ENCODE data around the gene KLF5.
"Not testable (repeated sequence)": the region's sequence is repeated elsewhere in the genome, so short reads cannot be mapped to it uniquely, and the experiment has no call there.

The KLF5 gene

DNA sequence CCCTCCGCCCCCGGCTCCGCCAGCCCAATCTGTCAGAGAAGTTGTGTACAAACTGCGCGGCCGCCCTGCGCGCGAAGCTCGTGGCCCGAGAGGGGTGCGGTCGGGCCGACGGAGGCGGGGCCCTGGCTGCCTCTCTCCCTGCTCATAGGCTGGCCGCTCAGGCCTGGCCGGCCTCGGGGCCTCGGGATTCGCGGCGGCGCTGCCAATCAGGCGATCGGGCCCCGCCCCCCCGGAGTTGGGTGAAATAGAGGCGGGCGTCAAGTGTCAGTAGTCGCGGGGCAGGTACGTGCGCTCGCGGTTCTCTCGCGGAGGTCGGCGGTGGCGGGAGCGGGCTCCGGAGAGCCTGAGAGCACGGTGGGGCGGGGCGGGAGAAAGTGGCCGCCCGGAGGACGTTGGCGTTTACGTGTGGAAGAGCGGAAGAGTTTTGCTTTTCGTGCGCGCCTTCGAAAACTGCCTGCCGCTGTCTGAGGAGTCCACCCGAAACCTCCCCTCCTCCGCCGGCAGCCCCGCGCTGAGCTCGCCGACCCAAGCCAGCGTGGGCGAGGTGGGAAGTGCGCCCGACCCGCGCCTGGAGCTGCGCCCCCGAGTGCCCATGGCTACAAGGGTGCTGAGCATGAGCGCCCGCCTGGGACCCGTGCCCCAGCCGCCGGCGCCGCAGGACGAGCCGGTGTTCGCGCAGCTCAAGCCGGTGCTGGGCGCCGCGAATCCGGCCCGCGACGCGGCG, at the start of gene KLF5:
KLF5 (plus strand) TSS at position 270 of the 724 bp plus-strand sequence; CDS start at position 593, 323 bp downstream.
- in situ Hi-C loops (cut with HindIII; ENCODE audit: low sequenced_read_pairs) = no loop called here

DNA sequence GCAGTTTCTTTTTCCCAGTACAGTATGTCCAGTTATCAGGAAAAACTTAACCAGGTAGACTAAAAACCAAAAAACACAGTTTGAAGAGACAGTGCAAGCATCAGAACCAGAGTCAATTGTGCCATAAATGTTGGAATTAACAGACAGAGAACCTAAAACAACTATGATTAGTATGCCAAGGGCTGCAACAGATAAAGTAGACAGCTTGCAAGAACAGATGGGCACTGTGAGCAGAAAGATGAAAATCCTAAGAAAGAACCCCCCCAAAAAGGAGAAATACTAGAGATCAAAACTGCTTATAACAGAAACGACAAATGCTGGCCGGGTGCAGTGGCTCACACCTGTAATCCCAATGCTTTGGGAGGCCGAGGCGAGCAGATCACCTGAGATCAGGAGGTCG, 47.1 kb upstream of the KLF5 start:
- in situ Hi-C loops (cut with HindIII; ENCODE audit: low sequenced_read_pairs) = no loop called here

DNA sequence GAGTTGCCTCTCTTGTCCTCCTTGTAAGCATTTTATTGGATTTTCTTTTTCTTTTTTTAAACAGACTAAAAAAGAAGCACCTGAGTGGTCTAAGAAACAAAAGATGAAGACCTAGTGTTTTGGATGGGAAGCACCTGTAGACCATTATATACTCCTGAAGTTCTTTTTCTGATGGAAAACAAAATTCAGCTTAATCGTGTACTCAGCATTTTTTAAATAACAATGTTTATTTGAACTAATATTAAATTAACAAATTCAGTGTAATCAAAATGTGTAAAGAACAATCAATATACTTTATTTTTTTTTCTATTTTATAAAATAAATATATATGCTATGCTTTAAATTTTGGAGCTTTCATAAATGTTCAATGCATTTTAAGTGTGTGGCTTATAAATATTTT, 43.0 kb upstream of the KLF5 start:
- in situ Hi-C loops (cut with HindIII; ENCODE audit: low sequenced_read_pairs) = no loop called here

DNA sequence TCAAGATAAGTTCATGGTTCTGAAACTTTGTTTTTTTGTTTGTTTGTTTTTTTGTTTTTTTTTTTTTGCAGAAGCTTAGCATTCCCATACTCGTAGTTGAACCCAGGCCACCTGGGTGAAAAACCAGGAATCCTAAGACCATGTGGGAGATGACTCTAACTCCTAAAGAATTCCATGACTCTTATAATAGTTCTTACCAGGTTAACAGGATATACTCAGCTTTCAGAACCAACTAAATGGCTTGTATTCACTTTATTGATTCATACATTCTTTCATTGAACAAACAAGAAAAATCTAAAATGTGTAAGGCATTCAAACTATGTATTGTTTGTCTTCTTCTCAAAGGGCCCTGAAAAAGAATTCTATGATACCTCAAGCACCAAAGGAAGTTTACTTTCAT, 40.5 kb upstream of the KLF5 start:
- in situ Hi-C loops (cut with HindIII; ENCODE audit: low sequenced_read_pairs) = no loop called here

DNA sequence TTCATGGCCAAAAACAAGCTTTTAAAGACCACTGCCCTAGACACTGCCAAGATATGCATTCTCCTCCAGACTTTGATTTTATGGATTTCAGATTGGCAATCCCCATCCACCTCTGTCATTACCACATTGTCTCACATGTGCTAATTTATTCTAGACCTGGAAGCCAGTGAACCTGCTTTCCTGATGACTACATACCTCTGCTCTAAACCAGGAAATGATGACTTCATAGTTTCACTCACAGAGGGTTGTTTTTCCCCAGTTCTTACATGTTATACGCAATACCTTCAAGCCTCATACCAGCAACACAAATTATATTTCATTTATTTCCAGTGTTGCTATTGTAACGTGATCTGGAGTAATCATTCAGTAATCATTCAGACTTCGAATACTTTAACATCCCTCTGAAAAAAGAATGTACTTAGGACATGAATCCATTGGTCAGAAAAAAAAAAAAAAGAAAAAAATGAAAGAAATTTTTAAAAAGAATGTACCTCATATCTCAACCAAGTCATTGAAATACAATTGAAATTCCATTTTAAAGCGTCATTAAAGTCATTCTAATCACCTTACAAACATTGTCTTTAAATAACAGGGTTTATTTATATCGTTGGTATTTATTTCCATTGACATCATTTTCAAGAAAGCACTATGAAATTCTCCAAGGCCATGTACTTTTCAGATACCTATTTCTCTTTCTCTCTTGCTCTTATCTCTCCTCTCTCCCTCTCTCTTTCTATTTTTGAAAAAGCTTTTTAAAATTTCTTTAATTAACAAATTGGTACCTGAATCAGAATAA, 33.4 kb upstream of the KLF5 start:
- in situ Hi-C loops (cut with HindIII; ENCODE audit: low sequenced_read_pairs) = no loop called here

DNA sequence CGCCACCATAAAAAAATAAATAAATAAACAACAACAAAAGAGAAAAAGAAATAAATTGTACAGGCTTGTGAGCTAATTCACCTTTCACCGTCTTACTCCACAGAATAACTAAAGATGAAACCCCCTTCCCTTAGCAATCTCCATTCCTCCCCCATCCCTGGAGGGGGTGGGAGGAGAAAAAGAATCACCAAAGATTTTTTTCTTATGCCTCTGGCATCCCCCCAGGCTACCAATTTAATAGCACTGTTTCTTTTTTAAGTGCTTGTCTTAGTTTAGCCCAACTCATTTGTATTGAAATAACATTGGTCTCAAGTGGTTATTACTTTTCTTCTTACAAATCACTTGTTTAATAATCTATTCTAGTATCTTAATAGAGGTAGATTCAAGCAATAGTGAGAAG, 23.9 kb upstream of the KLF5 start:
- in situ Hi-C loops (cut with HindIII; ENCODE audit: low sequenced_read_pairs) = no loop called here

DNA sequence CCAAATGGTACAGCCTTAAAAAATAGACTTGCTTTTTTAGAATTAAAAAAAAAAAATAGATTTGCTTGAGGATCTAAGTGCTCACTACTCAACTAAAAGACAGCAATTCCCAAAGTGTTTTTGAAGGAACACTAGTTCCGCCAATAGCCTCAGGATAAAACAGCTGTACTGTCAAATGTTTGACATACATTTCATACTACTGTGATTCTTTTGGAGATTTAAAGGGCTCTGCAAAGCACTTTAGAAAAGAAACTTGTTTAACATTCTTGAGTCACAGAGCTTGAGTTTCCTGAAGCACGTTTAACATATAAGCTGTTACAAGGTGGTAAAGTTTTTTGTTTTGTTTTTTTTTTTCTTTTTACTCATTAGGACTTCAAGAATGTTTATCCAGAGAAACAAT, 23.1 kb upstream of the KLF5 start:
- in situ Hi-C loops (cut with HindIII; ENCODE audit: low sequenced_read_pairs) = no loop called here

DNA sequence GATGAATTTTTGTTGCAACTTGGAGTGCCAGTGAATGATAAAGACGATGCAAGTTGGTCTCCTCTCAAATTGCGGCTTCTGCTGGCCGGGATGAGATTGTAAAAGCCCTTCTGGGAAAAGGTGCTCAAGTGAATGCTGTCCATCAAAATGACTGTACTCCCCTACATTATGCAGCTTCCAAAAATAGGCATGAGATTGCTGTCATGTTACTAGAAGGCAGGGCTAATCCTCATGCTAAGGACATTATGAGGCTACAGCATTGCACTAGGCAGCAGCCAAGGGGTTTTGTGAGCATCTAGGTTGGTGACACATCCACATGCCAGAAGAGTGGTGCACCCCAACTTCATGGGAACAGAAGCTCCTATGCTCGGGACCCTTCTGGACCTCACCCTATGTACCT, 22.2 kb upstream of the KLF5 start:
- in situ Hi-C loops (cut with HindIII; ENCODE audit: low sequenced_read_pairs) = no loop called here

DNA sequence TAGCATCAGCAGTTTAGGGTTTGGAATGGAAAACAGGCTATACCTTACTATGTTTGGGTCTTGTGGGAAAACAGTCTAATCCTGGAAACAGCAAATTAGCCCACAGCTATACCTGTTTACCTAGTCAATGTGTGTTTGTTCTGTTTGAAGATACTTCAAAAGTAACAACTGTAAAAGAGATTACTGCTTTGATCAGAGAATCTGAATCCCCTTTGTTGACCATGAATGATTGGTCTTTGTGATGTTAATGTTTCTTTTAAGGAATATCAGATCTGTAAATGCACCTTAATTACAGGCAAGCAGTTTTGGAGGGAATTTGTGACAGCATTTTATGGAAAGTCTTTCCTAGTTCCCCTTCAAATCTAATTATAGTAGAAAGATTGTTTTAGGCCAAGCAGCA, 20.7 kb upstream of the KLF5 start:
- in situ Hi-C loops (cut with HindIII; ENCODE audit: low sequenced_read_pairs) = no loop called here

DNA sequence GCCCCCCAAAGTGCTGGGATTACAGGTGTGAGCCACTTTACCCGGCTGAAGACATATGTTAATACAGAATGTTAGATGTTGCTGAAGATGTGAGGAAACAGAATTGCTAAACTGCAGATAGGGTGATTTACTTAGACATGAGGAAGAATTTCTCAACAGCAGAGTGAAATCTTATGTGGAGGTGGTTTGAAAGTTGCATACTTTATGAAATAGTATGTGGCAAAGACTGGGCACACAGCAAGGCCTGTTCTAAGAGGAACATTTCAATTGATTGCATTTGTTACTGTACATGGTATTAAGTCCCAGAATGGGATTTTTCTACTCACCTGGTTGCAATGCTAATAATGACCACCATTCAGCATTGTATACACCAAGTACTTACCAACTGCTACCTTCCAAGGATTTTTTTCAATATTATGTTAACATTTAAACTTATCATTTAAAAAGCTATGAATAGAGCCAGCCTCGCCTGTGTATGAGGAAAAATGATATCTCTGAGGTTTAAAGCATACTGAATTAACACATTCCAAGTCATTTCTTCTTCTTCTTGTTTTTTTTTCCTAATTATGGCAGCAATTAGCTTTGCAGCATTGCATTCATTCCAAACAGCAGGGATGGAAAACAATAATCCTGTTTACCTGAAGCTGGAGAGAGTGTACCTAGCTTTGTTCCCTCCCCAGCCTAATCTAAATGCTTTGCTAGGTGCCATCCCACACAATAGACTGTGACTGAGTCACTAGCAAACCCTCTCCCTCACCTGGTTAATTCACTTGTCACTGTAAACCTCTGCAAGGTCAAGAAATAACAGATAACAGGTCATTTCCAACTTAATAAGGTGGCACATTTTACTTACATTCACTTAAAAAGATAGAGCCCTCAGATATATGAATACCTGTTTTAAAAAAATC, 19.4 kb upstream of the KLF5 start:
- in situ Hi-C loops (cut with HindIII; ENCODE audit: low sequenced_read_pairs) = no loop called here

DNA sequence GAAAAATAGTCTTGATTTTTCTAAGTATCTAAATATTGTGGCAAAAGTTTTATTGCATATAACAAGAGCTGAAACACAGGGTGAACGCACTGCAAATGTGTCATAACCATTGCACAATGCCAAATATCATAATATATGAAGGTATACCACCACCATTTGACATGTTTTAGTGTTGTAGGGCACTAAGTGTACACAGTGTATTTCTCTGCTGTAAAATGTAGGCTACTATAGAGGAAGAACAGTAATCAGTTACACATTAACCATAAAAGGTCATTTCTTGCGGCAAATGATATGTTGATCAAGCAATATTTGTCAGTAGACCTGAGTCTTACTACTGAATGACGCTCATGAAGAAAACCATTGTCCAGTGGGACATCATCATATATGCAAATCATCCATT, 18.3 kb upstream of the KLF5 start:
- in situ Hi-C loops (cut with HindIII; ENCODE audit: low sequenced_read_pairs) = no loop called here

DNA sequence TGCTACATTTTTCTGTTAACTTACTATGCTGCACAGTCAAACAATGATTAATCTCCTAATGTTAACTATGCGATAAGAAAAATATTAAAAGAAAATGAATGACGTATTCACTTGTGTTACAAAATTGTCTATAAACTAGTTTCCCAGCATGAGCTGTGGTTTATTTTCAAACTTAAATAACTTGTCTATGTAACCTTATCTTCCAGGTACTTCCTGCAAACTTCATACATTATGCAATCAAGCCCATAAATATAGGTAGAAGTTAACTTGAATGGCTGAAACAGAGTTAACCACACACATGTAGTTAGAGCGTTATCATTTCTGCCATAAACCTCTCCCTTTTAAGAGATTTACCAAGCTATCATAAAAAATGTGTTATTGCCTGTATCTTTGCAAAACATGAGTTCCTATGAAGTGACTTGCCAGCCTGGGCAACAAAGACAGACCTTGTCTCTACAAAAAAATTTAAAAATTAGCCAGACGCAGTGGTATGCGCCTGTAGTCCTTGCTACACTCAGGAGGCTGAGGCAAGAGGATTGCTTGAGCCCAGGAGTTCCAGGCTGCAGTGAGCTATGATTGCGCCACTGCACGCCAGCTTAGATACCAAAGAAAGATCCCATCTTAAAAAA, 17.7 kb upstream of the KLF5 start:
- in situ Hi-C loops (cut with HindIII; ENCODE audit: low sequenced_read_pairs) = no loop called here

DNA sequence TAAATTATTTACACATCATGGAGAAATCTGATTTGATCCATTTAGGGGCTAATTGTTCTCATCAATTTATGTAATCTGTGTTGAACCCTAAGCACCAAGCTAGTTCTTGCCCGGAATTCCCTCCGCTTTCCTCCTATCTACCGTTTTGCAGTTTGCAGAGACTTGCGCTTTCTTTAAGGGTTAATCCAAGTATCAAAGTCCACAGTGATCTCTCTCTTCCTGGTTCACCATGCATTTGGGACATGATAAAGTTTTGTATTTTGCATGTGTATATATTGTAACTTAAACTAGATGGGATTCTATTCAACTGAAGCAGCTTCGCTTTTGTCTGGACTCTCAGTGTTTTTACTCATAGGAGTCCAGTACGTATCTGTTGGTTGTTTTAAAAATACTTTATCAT, 13.8 kb upstream of the KLF5 start:
- in situ Hi-C loops (cut with HindIII; ENCODE audit: low sequenced_read_pairs) = no loop called here

DNA sequence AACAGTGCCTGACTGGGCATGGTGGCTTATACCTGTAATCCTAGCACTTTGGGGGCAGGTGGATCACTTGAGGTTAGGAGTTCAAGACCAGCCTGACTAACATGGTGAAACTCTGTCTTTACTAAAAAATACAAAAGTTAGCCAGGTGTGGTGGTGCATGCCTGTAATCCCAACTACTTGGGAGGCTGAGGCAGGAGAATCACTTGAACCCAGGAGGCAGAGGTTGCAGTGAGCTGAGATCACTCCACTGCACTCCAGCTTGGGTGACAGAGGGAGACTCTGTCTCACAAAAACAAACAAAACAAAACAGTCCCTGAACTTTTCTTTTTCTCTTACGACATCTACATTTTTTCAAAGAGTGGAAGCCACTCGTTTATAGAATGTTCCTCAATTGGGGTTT, 10.2 kb upstream of the KLF5 start:
- in situ Hi-C loops (cut with HindIII; ENCODE audit: low sequenced_read_pairs) = not testable (repeated sequence)

DNA sequence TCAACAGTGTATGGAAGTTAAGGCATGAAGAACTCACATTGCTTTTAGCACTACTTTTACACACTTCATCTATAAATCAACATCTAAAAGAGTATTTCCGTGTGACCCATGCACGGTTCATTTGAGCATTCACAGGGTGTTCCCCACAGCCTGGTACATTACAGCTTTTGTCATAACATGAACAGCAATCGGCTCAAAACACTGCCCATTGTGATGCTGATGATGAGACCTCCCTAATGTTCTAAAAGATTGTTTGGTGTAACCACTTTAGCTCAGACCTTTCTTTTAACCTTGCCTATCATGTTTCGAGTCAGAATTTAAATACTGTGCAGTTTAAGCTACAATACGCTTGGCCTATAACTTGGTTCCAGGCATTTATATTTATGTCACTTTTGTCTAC, 4.1 kb upstream of the KLF5 start:
- in situ Hi-C loops (cut with HindIII; ENCODE audit: low sequenced_read_pairs) = no loop called here

DNA sequence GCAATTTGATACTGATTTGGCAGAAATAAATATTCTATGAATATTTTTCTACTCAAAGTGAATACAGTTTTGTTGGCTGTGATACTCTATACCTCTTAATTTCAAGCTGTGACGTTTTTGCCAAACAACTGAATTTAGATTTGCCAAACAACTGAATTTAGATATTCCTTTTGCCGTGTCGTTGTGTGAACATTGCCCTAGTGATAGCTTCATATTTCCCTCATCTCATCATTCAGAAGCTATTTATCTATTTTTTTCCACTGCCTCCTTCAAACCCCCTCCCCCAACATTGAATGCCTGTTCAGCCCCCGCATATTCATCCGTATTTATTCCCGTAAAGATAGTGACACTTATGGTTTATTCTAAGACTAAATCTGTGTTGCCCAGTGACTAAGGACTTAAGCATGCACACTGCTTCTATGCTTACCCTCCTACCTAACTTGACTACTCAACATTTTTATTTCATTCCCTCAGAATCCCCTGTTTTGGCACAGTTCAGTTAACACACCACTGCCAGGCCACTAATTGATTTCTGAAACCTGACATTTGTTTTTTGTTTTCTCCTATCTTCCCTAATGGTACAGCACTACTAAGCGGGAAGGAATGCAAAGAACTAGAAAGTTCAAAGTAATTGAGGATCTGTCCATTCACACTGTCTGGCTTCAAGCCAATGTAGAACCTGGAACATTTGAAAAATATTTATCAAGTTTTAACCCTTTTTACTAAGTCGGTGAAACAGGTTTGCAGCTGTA, 2.8 kb upstream of the KLF5 start:
- in situ Hi-C loops (cut with HindIII; ENCODE audit: low sequenced_read_pairs) = no loop called here

DNA sequence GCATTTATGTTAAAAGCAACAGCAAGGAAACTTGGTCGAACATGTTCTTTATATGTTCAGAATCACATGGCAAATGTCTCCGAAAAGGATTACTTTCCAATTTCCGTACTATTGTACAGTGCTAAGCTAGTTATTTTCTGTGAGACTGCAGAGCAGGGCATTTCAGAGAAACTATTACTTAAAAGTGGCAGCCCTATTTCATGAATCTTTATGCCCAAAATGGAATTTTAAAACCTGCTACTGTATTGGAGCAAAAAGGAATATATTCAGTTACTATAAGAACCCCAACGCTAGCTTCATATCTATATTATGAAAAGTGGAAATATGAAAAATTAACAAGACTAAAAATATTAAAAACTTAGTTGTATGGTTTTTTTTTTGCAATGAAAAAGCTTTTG, 2.2 kb upstream of the KLF5 start:
- in situ Hi-C loops (cut with HindIII; ENCODE audit: low sequenced_read_pairs) = no loop called here

DNA sequence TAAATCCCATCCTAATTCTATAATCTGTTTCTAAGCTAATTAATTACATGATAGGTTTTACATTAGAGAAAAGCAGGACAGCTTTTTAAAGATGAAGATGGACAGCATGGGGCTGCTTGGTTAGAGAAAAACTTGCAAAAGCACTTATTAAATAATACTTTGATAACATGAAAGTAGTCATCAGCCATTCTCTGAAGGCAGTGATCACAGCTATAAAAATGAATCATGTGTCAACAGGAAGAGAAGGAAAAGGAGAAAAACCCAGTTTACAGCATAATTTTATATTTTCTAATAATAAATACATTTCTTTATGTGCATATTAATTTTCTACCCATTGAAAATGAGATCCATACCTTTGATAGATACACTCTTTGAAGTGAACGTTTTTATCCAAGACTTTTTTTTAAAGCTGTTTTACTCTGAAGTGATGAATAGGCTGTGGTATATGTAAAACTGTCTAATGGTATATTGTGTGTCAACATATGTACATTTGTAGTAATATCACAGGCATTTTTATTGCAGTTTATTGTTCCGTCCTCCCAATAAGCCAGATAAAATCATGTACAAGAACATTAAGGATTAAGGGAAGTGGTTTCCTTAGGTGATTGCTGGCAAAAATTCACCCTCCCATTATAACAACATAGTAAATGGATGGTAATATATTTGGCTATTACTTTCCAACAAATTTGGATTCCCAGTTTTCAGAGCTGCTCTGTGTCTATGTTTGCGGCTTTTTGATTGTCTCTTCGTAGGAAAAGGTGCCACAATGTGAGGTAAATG, 1.3 kb upstream of the KLF5 start:
- in situ Hi-C loops (cut with HindIII; ENCODE audit: low sequenced_read_pairs) = no loop called here

DNA sequence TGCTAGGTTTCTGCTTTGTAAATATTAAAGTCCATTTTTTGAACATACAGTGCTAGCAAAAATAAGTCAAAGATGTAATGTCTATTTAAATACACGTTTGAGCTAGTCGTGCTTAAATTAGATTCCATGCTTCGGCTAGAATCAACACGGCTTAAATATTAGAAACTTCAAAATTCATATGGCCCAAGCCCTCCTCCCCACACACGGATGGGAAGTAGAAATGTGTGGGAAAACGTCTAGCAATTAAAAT, 816 bp upstream of the KLF5 start:
- in situ Hi-C loops (cut with HindIII; ENCODE audit: low sequenced_read_pairs) = no loop called here

DNA sequence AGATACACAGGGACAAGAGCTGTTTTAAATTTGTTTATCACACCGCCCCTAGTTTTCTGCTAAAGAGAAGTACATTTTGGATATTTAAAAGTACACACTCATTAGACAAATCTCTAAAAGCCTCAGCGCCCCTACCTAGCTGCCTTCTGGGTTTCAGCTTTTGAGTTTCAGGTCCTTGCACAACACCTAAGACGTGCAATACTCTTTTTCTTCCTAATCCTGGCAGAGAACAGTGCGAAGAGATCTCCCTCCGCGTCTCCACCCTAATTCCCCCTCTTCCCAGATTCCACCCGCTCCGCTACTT, 421 bp upstream of the KLF5 start:
- in situ Hi-C loops (cut with HindIII; ENCODE audit: low sequenced_read_pairs) = no loop called here

Data from DLD1 (cell line).